B cell (primary cell): ENCODE data around the gene PHC2. TPM values are rescaled to one million over a fixed set of nuclear protein-coding genes. Genes with fewer than 3 reads are reported as not detected.

Experiments used
- ATAC-seq: fragments of 200-7000 bp; cut with Tn5 transposase; one replicate; pipeline ENCODE4 v1.10.0; 2021; ENCODE audit warnings: low read depth, mild to moderate bottlenecking, moderate number of reproducible peaks, moderate library complexity
- CTCF ChIA-PET: fragments of 350-600 bp; sonication (Branson Sonifier 250); formaldehyde crosslinking; loops from one replicate; lab custom pipeline; 2021; ENCODE audit warnings: antibody characterized with exemption, inconsistent platforms; lab: Charles Lee
- POLR2A ChIA-PET: fragments of 350-600 bp; sonication (Branson Sonifier 250); formaldehyde crosslinking; loops from one replicate; lab custom pipeline; 2021; ENCODE audit warnings: antibody characterized with exemption; lab: Charles Lee
- DNase-seq: peaks from one replicate; pipeline ENCODE4 v3.0.0; 2013
- H2AFZ ChIP-seq: 2 replicates; pipeline ENCODE4 v1.6.1; 2012; ENCODE audit warnings: mild to moderate bottlenecking, low read depth, low read length; ENCODE audit not compliant: insufficient read depth, poor library complexity, severe bottlenecking
- H3K27ac ChIP-seq, 2 donors: 1 replicate in 1 of 2; 2 replicates in 1 of 2; pipeline ENCODE4 v1.5.1; 2012 to 2013; ENCODE audit warnings: low read length in 2 of 2, mild to moderate bottlenecking in 2 of 2, moderate library complexity in 1 of 2
- H3K27me3 ChIP-seq, 4 experiments: fragments of 200-600 bp in 1 of 4; sonication (generic) in 1 of 4; replicated peaks in 1 of 4; 1 replicate in 2 of 4; 2 replicates in 2 of 4; pipeline versions ENCODE4 v1.6.1 to v1.7.0; 2013 to 2016; ENCODE audit warnings: low read length in 3 of 4, mild to moderate bottlenecking in 2 of 4, mixed read lengths in 1 of 4, moderate library complexity in 1 of 4; ENCODE audit not compliant: insufficient read depth in 4 of 4, control insufficient read depth in 3 of 4; ENCODE audit errors: control extremely low read depth in 1 of 4
- H3K36me3 ChIP-seq, 2 experiments: replicated peaks in 1 of 2; 1 replicate in 1 of 2; 2 replicates in 1 of 2; pipeline versions ENCODE4 v1.6.1 to v1.7.1; 2013; ENCODE audit warnings: low read length in 1 of 2; ENCODE audit not compliant: insufficient read depth in 2 of 2, control insufficient read depth in 1 of 2; ENCODE audit errors: control extremely low read depth in 1 of 2, extremely low read depth in 1 of 2
- H3K4me1 ChIP-seq, 2 donors: fragments of 200-600 bp in 1 of 2; sonication (generic) in 1 of 2; 1 replicate in 1 of 2; 2 replicates in 1 of 2; pipeline versions ENCODE4 v1.5.1 to v1.6.1; 2013 to 2017; ENCODE audit warnings: low read length in 2 of 2; ENCODE audit not compliant: control insufficient read depth in 2 of 2, insufficient read depth in 2 of 2
- H3K4me2 ChIP-seq: replicated peaks from 2 replicates; pipeline ENCODE3; 2012; ENCODE audit warnings: mild to moderate bottlenecking, low read depth, low read length; ENCODE audit not compliant: poor library complexity, severe bottlenecking
- H3K4me3 ChIP-seq, 5 experiments: fragments of 200-600 bp in 1 of 5; sonication (generic) in 1 of 5; 1 replicate in 3 of 5; 2 replicates in 2 of 5; pipeline versions ENCODE4 v1.5.1 to v1.7.0; 2011 to 2016; ENCODE audit warnings: low read length in 4 of 5, mild to moderate bottlenecking in 4 of 5, low read depth in 2 of 5, control low read depth in 1 of 5, moderate library complexity in 1 of 5; ENCODE audit not compliant: insufficient read depth in 1 of 5; ENCODE audit errors: control extremely low read depth in 1 of 5, extremely low read depth in 1 of 5
- H3K79me2 ChIP-seq: fragments of 200-600 bp; sonication (generic); one replicate; pipeline ENCODE4 v1.6.0; 2016; ENCODE audit warnings: low read length; ENCODE audit not compliant: control insufficient read depth, insufficient read depth
- H3K9ac ChIP-seq: fragments of 200-600 bp; sonication (generic); 2 replicates; pipeline ENCODE4 v1.6.1; 2017; ENCODE audit warnings: mild to moderate bottlenecking, low read length, moderate library complexity
- H3K9me3 ChIP-seq, 3 donors: one replicate each; pipeline versions ENCODE4 v1.6.1 to v1.7.1; 2013; ENCODE audit warnings: low read length in 2 of 3; ENCODE audit not compliant: control insufficient read depth in 2 of 3, insufficient read depth in 1 of 3; ENCODE audit errors: control extremely low read depth in 1 of 3
- H4K20me1 ChIP-seq: 2 replicates; pipeline ENCODE4 v1.6.0; 2012; ENCODE audit warnings: mild to moderate bottlenecking, low read length; ENCODE audit not compliant: insufficient read depth, control insufficient read depth, poor library complexity, severe bottlenecking
- H3K27ac Mint-ChIP-seq: one replicate; pipeline ENCODE4 v1.8.0; 2021; ENCODE audit warnings: mixed read lengths
- H3K27me3 Mint-ChIP-seq: one replicate; pipeline ENCODE4 v1.8.0; 2021; ENCODE audit warnings: mixed read lengths
- H3K4me1 Mint-ChIP-seq: one replicate; pipeline ENCODE4 v1.8.0; 2021; ENCODE audit warnings: mixed read lengths
- H3K4me3 Mint-ChIP-seq: one replicate; pipeline ENCODE4 v1.8.0; 2021; ENCODE audit warnings: mixed read lengths
- H3K9me3 Mint-ChIP-seq: one replicate; pipeline ENCODE4 v1.8.0; 2022; ENCODE audit warnings: mixed read lengths; ENCODE audit not compliant: insufficient read depth
- EZH2 ChIP-seq: IDR thresholded peaks from 2 replicates; pipeline ENCODE4 v1.6.1; 2012; ENCODE audit warnings: borderline replicate concordance, low read depth, mild to moderate bottlenecking, moderate library complexity, low read length; ENCODE audit not compliant: insufficient read depth, poor library complexity, severe bottlenecking
- WGBS: methylation state at CpG from one replicate; pipeline ENCODE4 v1.1.5; 2013; ENCODE audit warnings: missing lambda C conversion rate; ENCODE audit not compliant: insufficient coverage; 5-methylcytosine and 5-hydroxymethylcytosine counted together
- intact Hi-C: fragments of 100-400 bp; cut with micrococcal nuclease; formaldehyde crosslinking; loops from one replicate; pipeline ENCODE4 v1.10.0; 2022
- polyA plus RNA-seq: library from polyadenylated mRNA; depleted of rRNA; stranded (reverse); fragments of >200 nt; gene quantifications from 2 replicates; pipeline ENCODE4 v1.2.3, GENCODE V29; 2012
- total RNA-seq, 2 donors: library from RNA; stranded (reverse); fragments of 120-200 nt in 1 of 2; gene quantifications; 1 replicate in 1 of 2; 2 replicates in 1 of 2; pipeline versions ENCODE4 v1.2.3 to v1.2.4, GENCODE V29; 2013 to 2022
- TF ChIP-seq, protein P1 (sequence below): fragments of 200-600 bp; IDR thresholded peaks from one replicate; pipeline ENCODE4 v1.8.0; 2022; ENCODE audit warnings: antibody characterized with exemption, mild to moderate bottlenecking

Gene PHC2
- total and polyA plus RNA-seq, 2 donors (not counting 1 experiment from before 2014, with no cell fraction given): 23.1 to 23.4 TPM

DNA sequence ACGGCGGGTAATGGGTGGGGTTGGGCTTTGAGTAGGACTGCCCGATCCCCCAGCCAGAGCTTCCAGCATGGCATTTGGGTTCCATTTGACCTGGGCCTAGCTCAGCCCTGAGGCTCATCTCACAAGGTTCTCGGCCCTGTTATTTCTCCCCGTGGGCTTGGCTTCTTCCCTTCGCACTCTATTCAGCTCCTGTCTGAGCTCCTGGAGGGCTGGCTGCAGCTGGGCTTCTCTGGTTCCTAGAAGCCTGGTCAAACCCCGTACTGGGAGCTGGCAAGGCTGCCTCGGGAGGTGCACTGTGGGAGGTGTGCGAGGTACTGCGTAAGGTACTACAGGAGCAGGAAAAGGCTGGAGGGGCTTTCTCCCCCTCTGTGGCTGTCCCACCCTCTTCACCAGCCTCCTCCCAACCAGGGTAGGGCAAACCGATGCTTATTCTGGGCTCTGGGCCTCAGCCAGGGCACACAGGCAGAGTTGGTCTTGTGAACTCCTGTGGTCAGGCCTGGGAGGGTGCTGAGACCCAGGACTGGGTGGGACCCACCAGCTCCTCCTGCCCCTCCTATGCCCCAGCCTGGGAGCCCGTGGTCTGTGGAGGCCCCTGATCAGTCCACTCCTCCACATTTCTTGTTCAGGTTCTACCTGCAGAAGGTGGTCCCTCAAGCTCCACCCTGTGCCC, 110.8 kb downstream of the PHC2 start:
- intact Hi-C loops: no loop called here
- Mint-ChIP-seq H3K9me3 (no peaks in the 10 kb centered on the region), H3K27me3 (no peaks in the 10 kb centered on the region), H3K27ac (no peak overlapping the region), H3K4me3 (no peak overlapping the region), H3K4me1 (no peaks in the 10 kb centered on the region)
- H3K27ac ChIP-seq: no peak overlapping the region
- POLR2A ChIA-PET: no interaction called here
- H4K20me1 ChIP-seq: no peaks in the 10 kb centered on the region
- no peak overlapping the region for H2AFZ ChIP-seq
- no peak for ATAC-seq
- no peaks in the 10 kb centered on the region for H3K79me2 ChIP-seq
- 98% methylated on average over 10 of the region's 12 CpGs for WGBS
- no peaks in the 10 kb centered on the region for H3K27me3 ChIP-seq
- no peak overlapping the region for H3K4me2 ChIP-seq
- no peak for DNase-seq
- H3K4me3 ChIP-seq: no peak overlapping the region
- CTCF ChIA-PET: interaction anchor here (1.1 kb wide), 1 partner anchor 24 kb away, joined by 4 read pairs; no protein-coding TSS in a partner anchor
- no peaks in the 10 kb centered on the region for H3K4me1 ChIP-seq
- TF ChIP-seq, protein P1, sequence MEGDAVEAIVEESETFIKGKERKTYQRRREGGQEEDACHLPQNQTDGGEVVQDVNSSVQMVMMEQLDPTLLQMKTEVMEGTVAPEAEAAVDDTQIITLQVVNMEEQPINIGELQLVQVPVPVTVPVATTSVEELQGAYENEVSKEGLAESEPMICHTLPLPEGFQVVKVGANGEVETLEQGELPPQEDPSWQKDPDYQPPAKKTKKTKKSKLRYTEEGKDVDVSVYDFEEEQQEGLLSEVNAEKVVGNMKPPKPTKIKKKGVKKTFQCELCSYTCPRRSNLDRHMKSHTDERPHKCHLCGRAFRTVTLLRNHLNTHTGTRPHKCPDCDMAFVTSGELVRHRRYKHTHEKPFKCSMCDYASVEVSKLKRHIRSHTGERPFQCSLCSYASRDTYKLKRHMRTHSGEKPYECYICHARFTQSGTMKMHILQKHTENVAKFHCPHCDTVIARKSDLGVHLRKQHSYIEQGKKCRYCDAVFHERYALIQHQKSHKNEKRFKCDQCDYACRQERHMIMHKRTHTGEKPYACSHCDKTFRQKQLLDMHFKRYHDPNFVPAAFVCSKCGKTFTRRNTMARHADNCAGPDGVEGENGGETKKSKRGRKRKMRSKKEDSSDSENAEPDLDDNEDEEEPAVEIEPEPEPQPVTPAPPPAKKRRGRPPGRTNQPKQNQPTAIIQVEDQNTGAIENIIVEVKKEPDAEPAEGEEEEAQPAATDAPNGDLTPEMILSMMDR: no peak
- TF ChIP-seq EZH2: no peak
- no peaks in the 10 kb centered on the region for H3K9me3 ChIP-seq
- H3K9ac ChIP-seq: no peak overlapping the region
- H3K36me3 ChIP-seq: peaks cover 0 to 18% of the 10 kb centered on the region in 2 experiments

DNA sequence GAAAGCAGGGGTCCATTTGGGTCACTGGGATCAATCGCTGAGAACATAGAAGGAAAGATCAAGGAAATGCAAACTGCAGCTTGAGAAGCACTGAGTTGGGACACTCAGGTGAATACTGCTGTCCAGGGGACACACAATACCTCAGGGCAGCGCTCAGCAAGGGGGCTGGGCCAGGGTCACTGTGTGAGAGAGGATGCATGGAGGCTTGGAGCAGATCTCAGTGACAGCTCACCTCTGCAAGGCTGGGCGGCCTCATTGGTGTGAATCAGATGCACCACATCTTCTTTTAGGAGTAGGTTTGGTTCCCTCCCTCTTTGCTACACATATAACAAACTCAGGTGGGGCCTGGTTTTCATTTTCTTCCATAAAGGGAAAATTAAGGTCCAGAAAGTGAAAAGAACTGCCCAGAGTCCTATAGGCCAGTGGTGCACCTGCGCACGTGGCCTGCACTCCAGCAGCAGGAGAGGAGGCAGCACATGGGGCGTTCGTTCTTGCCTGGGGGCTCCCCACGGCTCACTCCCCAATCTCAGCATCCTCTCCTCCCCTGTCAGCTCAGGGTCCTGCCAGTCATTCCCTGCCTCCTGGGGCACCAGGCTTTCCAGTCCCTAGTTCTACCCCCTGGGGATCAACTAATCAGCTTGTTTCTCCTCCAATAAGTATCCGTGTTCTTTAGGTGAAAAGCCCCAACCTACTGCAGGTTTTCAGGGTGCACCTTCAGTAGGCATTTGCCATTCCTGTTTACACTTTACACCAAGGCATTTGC, 111.5 kb downstream of the PHC2 start:
- no peaks in the 10 kb centered on the region for H3K9me3 ChIP-seq
- H3K79me2 ChIP-seq: no peaks in the 10 kb centered on the region
- TF ChIP-seq, protein P1: no peak
- TF ChIP-seq EZH2: no peak
- H3K27ac ChIP-seq: no peak overlapping the region
- ATAC-seq (no peak), DNase-seq (no peak)
- no peaks in the 10 kb centered on the region for H3K27me3 ChIP-seq
- H3K4me1 Mint-ChIP-seq: no peaks in the 10 kb centered on the region
- H3K4me3 ChIP-seq: no peak overlapping the region
- peaks cover 0 to 10% of the 10 kb centered on the region in 2 experiments for H3K36me3 ChIP-seq
- H2AFZ ChIP-seq: no peak overlapping the region
- intact Hi-C loops: no loop called here
- H3K4me2 ChIP-seq: no peak overlapping the region
- no peaks in the 10 kb centered on the region for H3K4me1 ChIP-seq
- no peaks in the 10 kb centered on the region for H3K9me3 Mint-ChIP-seq
- H3K27ac Mint-ChIP-seq: no peak overlapping the region
- WGBS: 99% methylated on average over 7 of the region's 9 CpGs
- ChIA-PET POLR2A (no interaction called here), CTCF (interaction anchor here (0.6 kb wide), 1 partner anchor 427 kb away, joined by 3 read pairs; no protein-coding TSS in a partner anchor)
- no peaks in the 10 kb centered on the region for H4K20me1 ChIP-seq
- no peaks in the 10 kb centered on the region for H3K27me3 Mint-ChIP-seq
- H3K4me3 Mint-ChIP-seq: no peak overlapping the region
- no peak overlapping the region for H3K9ac ChIP-seq
